ENCODE measurements around the gene CCDC80. TPM values are rescaled to one million over a fixed set of nuclear protein-coding genes. Genes with fewer than 3 reads are reported as not detected.

The CCDC80 gene
- total RNA-seq, 6 donors from 2014 or later, result 2.1 to 354 (median 20.7) TPM

GRCh38 chr3:112598731-112599130, 42.2 kb downstream of the CCDC80 start:
- no peak for DNase-seq
- Histone ChIP-seq H3K9me3 (no peaks in the 10 kb centered on the region), H3K27ac (no peak overlapping the region), H3K36me3 (peaks cover 0 to 20% (median 0%) of the 10 kb centered on the region in 4 donors), H3K4me3 (no peak overlapping the region), H3K4me1 (no peaks in the 10 kb centered on the region), H3K27me3 (no peaks in the 10 kb centered on the region)
- ATAC-seq (ENCODE audit: low FRiP score in 2 of 2), result no peak
- TF ChIP-seq POLR2AphosphoS5 (IDR thresholded peaks at IDR 0.05), result no peak
- TF ChIP-seq CTCF (IDR thresholded peaks at IDR 0.05), result no peak
- TF ChIP-seq EP300 (IDR thresholded peaks at IDR 0.05), result no peak
- TF ChIP-seq POLR2A (IDR thresholded peaks at IDR 0.05), result no peak

GRCh38 chr3:112597945-112598344, 43.0 kb downstream of the CCDC80 start:
- no peak overlapping the region for H3K4me3 ChIP-seq
- WGBS, 2 donors, result 95 to 96% methylated on average over 2 of the region's 2 CpGs
- ATAC-seq (ENCODE audit: low FRiP score in 2 of 2) (no peak), DNase-seq (no peak)
- H3K9me3 ChIP-seq, result no peaks in the 10 kb centered on the region
- H3K27ac ChIP-seq, result no peak overlapping the region
- H3K36me3 ChIP-seq, result peaks cover 0 to 27% (median 0%) of the 10 kb centered on the region in 4 donors
- H3K4me1 ChIP-seq, result no peaks in the 10 kb centered on the region
- TF ChIP-seq CTCF (IDR thresholded peaks at IDR 0.05) (no peak), EP300 (IDR thresholded peaks at IDR 0.05) (no peak), POLR2AphosphoS5 (IDR thresholded peaks at IDR 0.05) (no peak), POLR2A (IDR thresholded peaks at IDR 0.05) (no peak)
- H3K27me3 ChIP-seq, result no peaks in the 10 kb centered on the region

- H3K27ac ChIP-seq, result no peak overlapping the region
- H3K27me3 ChIP-seq, result no peaks in the 10 kb centered on the region
- ATAC-seq (ENCODE audit: low FRiP score in 2 of 2) (no peak), DNase-seq (no peak)
- H3K36me3 ChIP-seq, result peaks cover 0 to 46% (median 0%) of the 10 kb centered on the region in 4 donors
- no peaks in the 10 kb centered on the region for H3K9me3 ChIP-seq
- TF ChIP-seq CTCF (IDR thresholded peaks at IDR 0.05) (no peak), POLR2A (IDR thresholded peaks at IDR 0.05) (no peak), EP300 (IDR thresholded peaks at IDR 0.05) (no peak), POLR2AphosphoS5 (IDR thresholded peaks at IDR 0.05) (no peak)
- H3K4me1 ChIP-seq, result no peaks in the 10 kb centered on the region
- WGBS, 2 donors, result 81 to 97% methylated on average over 2 of the region's 2 CpGs
- H3K4me3 ChIP-seq, result no peak overlapping the region
Measured at GRCh38 chr3:112594856-112595255, 46.1 kb downstream of the CCDC80 start.

- no peak for TF ChIP-seq EP300 (IDR thresholded peaks at IDR 0.05)
- no peak for TF ChIP-seq CTCF (IDR thresholded peaks at IDR 0.05)
- TF ChIP-seq POLR2AphosphoS5 (IDR thresholded peaks at IDR 0.05), result no peak
- no peak for TF ChIP-seq POLR2A (IDR thresholded peaks at IDR 0.05)
- Histone ChIP-seq H3K9me3 (no peaks in the 10 kb centered on the region), H3K27me3 (no peaks in the 10 kb centered on the region), H3K4me1 (no peaks in the 10 kb centered on the region), H3K27ac (no peak overlapping the region), H3K36me3 (peaks cover 0 to 56% (median 0%) of the 10 kb centered on the region in 4 donors), H3K4me3 (no peak overlapping the region)
- DNase-seq, result no peak
- ATAC-seq (ENCODE audit: low FRiP score in 2 of 2), result no peak
Measured at GRCh38 chr3:112593258-112593657, 47.7 kb downstream of the CCDC80 start.

GRCh38 chr3:112587336-112587735, 53.6 kb downstream of the CCDC80 start:
- H3K27ac ChIP-seq, result no peak overlapping the region
- no peaks in the 10 kb centered on the region for H3K27me3 ChIP-seq
- WGBS, 2 donors, result 92 to 98% methylated on average over 1 of the region's 1 CpG
- TF ChIP-seq POLR2A (IDR thresholded peaks at IDR 0.05), result no peak
- no peak for TF ChIP-seq CTCF (IDR thresholded peaks at IDR 0.05)
- TF ChIP-seq EP300 (IDR thresholded peaks at IDR 0.05), result no peak
- no peak for TF ChIP-seq POLR2AphosphoS5 (IDR thresholded peaks at IDR 0.05)
- H3K4me3 ChIP-seq, result no peak overlapping the region
- H3K4me1 ChIP-seq, result no peaks in the 10 kb centered on the region
- DNase-seq, result no peak
- ATAC-seq (ENCODE audit: low FRiP score in 2 of 2), result no peak
- H3K9me3 ChIP-seq, result no peaks in the 10 kb centered on the region
- H3K36me3 ChIP-seq, result peaks cover 10 to 81% (median 26%) of the 10 kb centered on the region in 4 donors
